K562 (cell line): ENCODE data around the gene ANO8. TPM values are rescaled to one million over a fixed set of nuclear protein-coding genes. Genes with fewer than 3 reads are reported as not detected.

Source experiments
- ATAC-seq: fragments of 200-7000 bp; cut with Tn5 transposase; 3 replicates; pipeline ENCODE4 v1.9.1; 2020; ENCODE audit warnings: moderate library complexity
- BruUV-seq: library from RNA; stranded (reverse); fragments of 400-500 nt; replicated peaks from 2 replicates; lab custom pipeline; 2021; lab: Mats Ljungman, UMichigan
- CTCF ChIA-PET: fragments of 300-600 bp; formaldehyde crosslinking; extraction: SDS; loops from one replicate; lab custom pipeline; 2021; ENCODE audit warnings: low intra/inter-chr PET ratio; lab: Yijun Ruan, JAX
- POLR2A ChIA-PET: fragments of 300-600, 350-650 bp; sonication (Branson Sonifier 250); formaldehyde crosslinking; extraction: SDS; loops from one replicate; lab custom pipeline; 2021; ENCODE audit warnings: antibody characterized with exemption, inconsistent platforms; lab: Yijun Ruan, JAX
- DNase-seq, 4 experiments: peaks; one replicate each; pipeline versions ENCODE4 v3.0.0 to v3.0.0-alpha.2; 2011 to 2018; ENCODE audit warnings: low spot score in 3 of 4, mixed read lengths in 3 of 4; ENCODE audit errors: extremely low read depth in 1 of 4
- FAIRE-seq: peaks from 2 replicates; lab custom pipeline; 2011; peaks lifted over from hg19 to GRCh38; lab: Jason Lieb, UNC
- H2AFZ ChIP-seq: 2 replicates; pipeline ENCODE4 v1.6.0; 2011; ENCODE audit warnings: low read depth, low read length, control low read depth, inconsistent platforms
- H3K27ac ChIP-seq: fragments of 200-600 bp; 3 replicates; pipeline ENCODE4 v1.8.0; 2011; ENCODE audit warnings: low read depth, mild to moderate bottlenecking, control low read depth, inconsistent platforms, low read length, moderate library complexity, mixed read lengths; ENCODE audit errors: extremely low read depth
- H3K27me3 ChIP-seq, 2 experiments: fragments of 300-600 bp in 1 of 2; 2 replicates in 1 of 2; 3 replicates in 1 of 2; pipeline versions ENCODE4 v1.6.0 to v1.8.0; 2011; ENCODE audit warnings: inconsistent platforms in 2 of 2, low read length in 2 of 2, mild to moderate bottlenecking in 1 of 2, mixed read lengths in 1 of 2, moderate library complexity in 1 of 2; ENCODE audit not compliant: control insufficient read depth in 2 of 2, insufficient read depth in 2 of 2
- H3K36me3 ChIP-seq: fragments of 300-600 bp; 3 replicates; pipeline ENCODE4 v1.8.0; 2011; ENCODE audit warnings: mild to moderate bottlenecking, low read length, inconsistent platforms; ENCODE audit not compliant: control insufficient read depth, insufficient read depth
- H3K4me1 ChIP-seq, 2 experiments: fragments of 200-600 bp in 1 of 2; replicated peaks in 1 of 2; 2 replicates in 1 of 2; 3 replicates in 1 of 2; pipeline versions ENCODE4 v1.5.1 to v1.8.0; 2011; ENCODE audit warnings: inconsistent platforms in 2 of 2, low read length in 2 of 2, mild to moderate bottlenecking in 1 of 2, mixed read lengths in 1 of 2, moderate library complexity in 1 of 2; ENCODE audit not compliant: control insufficient read depth in 2 of 2, insufficient read depth in 2 of 2
- H3K4me2 ChIP-seq: 2 replicates; pipeline ENCODE4 v1.6.1; 2011; ENCODE audit warnings: low read length, control low read depth, inconsistent platforms, mixed read lengths; ENCODE audit not compliant: insufficient read depth
- H3K4me3 ChIP-seq: fragments of 200-600 bp; sonication (generic), shearing (Covaris generic); 2 replicates; pipeline ENCODE4 v1.5.1; 2016; ENCODE audit warnings: control low read depth, inconsistent platforms
- H3K79me2 ChIP-seq: fragments of 200-600 bp; 3 replicates; pipeline ENCODE4 v1.8.0; 2011; ENCODE audit warnings: low read length, inconsistent platforms; ENCODE audit not compliant: control insufficient read depth, insufficient read depth
- H3K9ac ChIP-seq, 2 experiments: 2 replicates each; pipeline versions ENCODE4 v1.6.0 to v1.6.1; 2011; ENCODE audit warnings: low read depth in 2 of 2, low read length in 2 of 2, control low read depth in 1 of 2, inconsistent platforms in 1 of 2, mild to moderate bottlenecking in 1 of 2, mixed read lengths in 1 of 2; ENCODE audit not compliant: insufficient read depth in 1 of 2
- H3K9me1 ChIP-seq: one replicate; pipeline ENCODE4 v1.6.0; 2011; ENCODE audit warnings: inconsistent platforms, mild to moderate bottlenecking, low read length, moderate library complexity; ENCODE audit not compliant: control insufficient read depth, insufficient read depth
- H3K9me3 ChIP-seq: replicated peaks from 2 replicates; pipeline ENCODE4 v1.5.1; 2011; ENCODE audit warnings: low read depth, low read length, inconsistent platforms; ENCODE audit not compliant: control insufficient read depth, insufficient read depth
- H4K20me1 ChIP-seq: replicated peaks from 2 replicates; pipeline ENCODE4 v1.6.1; 2011; ENCODE audit warnings: low read length, inconsistent platforms, mixed read lengths; ENCODE audit not compliant: control insufficient read depth, insufficient read depth
- CBX1 ChIP-seq: sonication (generic); IDR thresholded peaks from 2 replicates; pipeline ENCODE4 v1.6.1; 2016; ENCODE audit warnings: antibody characterized with exemption, low read depth, mild to moderate bottlenecking
- DNMT1 ChIP-seq: fragments of 450-650 bp; IDR thresholded peaks from 2 replicates; pipeline ENCODE4 v1.6.1; 2016; ENCODE audit warnings: antibody characterized with exemption, mild to moderate bottlenecking
- ERF ChIP-seq: fragments of 450-650 bp; formaldehyde crosslinking; IDR thresholded peaks from 2 replicates; pipeline ENCODE4 v1.4.0; 2020; ENCODE audit warnings: mild to moderate bottlenecking, mixed read lengths
- FOS ChIP-seq: IDR thresholded peaks from 3 replicates; pipeline ENCODE4 v1.6.1; 2011; ENCODE audit not compliant: insufficient read length; ENCODE audit errors: extremely low read depth
- HDGF ChIP-seq: fragments of 450-650 bp; IDR thresholded peaks from 2 replicates; pipeline ENCODE4 v1.6.1; 2016
- KDM4B ChIP-seq, 2 experiments: fragments of 450-650 bp in 1 of 2; sonication (generic) in 1 of 2; IDR thresholded peaks; 2 replicates each; pipeline ENCODE4 v1.6.1; 2016 to 2017; ENCODE audit warnings: borderline replicate concordance in 2 of 2, antibody characterized with exemption in 1 of 2, low read depth in 1 of 2, mild to moderate bottlenecking in 1 of 2
- KDM5B ChIP-seq: fragments of 200-600 bp; sonication (generic); IDR thresholded peaks from 2 replicates; pipeline ENCODE4 v1.6.1; 2012; ENCODE audit warnings: low read depth, mild to moderate bottlenecking, moderate library complexity, low read length, control low read depth, inconsistent platforms; ENCODE audit not compliant: insufficient replicate concordance
- NFE2 ChIP-seq: IDR thresholded peaks from 2 replicates; pipeline ENCODE4 v1.6.1; 2014; ENCODE audit warnings: antibody characterized with exemption, low read depth
- RAD21 ChIP-seq, 2 experiments: fragments of 250-450 bp in 1 of 2; fragments of 450-650 bp in 1 of 2; sonication (Bioruptor Pico) in 1 of 2; formaldehyde crosslinking in 1 of 2; IDR thresholded peaks in 1 of 2; conservative IDR thresholded peaks in 1 of 2; 2 replicates each; pipeline versions ENCODE4 v1.4.0 to v1.8.0; 2020 to 2022; ENCODE audit warnings: mild to moderate bottlenecking in 2 of 2, moderate library complexity in 1 of 2
- TAL1 ChIP-seq: fragments of 450-650 bp; IDR thresholded peaks from 2 replicates; pipeline ENCODE4 v1.6.1; 2016; ENCODE audit warnings: mild to moderate bottlenecking
- TCF7L2 ChIP-seq: fragments of 150-350 bp; IDR thresholded peaks from 2 replicates; pipeline ENCODE4 v1.6.1; 2016; ENCODE audit warnings: low read depth, mild to moderate bottlenecking, low read length, moderate library complexity
- ZFPM2 ChIP-seq: fragments of 250-450 bp; sonication (Bioruptor Pico); IDR thresholded peaks from 2 replicates; pipeline ENCODE4 v1.5.1; 2022; ENCODE audit warnings: mild to moderate bottlenecking
- ZNF75A ChIP-seq: fragments of 450-650 bp; formaldehyde crosslinking; IDR thresholded peaks from 2 replicates; pipeline ENCODE4 v1.4.0; 2020; ENCODE audit warnings: mild to moderate bottlenecking
- ZSCAN29 ChIP-seq: fragments of 450-650 bp; IDR thresholded peaks from 2 replicates; pipeline ENCODE4 v1.6.1; 2017
- WGBS: fragments of 100-300 bp; shearing (Covaris generic); methylation state at CpG from one replicate; pipeline ENCODE4 v1.1.6; 2016; ENCODE audit warnings: low coverage, mixed read lengths; ENCODE audit not compliant: insufficient coverage; ENCODE audit errors: missing lambda C conversion rate; 5-methylcytosine and 5-hydroxymethylcytosine counted together
- in situ Hi-C: fragments of 300-500 bp; cut with MboI; formaldehyde crosslinking; loops from 4 replicates; pipeline ENCODE4 v1.15.0; 2018; ENCODE audit warnings: inconsistent platforms, mixed read lengths
- intact Hi-C: fragments of 100-400 bp; cut with micrococcal nuclease; formaldehyde crosslinking; loops from 2 replicates; pipeline ENCODE4 v1.14.2; 2022
- polyA plus RNA-seq, 8 experiments: library from polyadenylated mRNA; depleted of rRNA in 4 of 8; stranded (reverse) in 5 of 8; unstranded in 3 of 8; fragments of >200 nt; fragmentation: Nextera tagmentation in 2 of 8; fragmentation: Illumina TruSeq in 1 of 8; extraction: Ambion mirVana in 2 of 8; extraction: Trizol in 1 of 8; gene quantifications; 2 replicates each; pipeline versions ENCODE4 v1.2.1 to v1.2.3, GENCODE V29; 2011 to 2014; ENCODE audit warnings: inconsistent platforms in 1 of 8, missing spikeins in 1 of 8
- total RNA-seq, 7 experiments: library from RNA; depleted of rRNA in 6 of 7; stranded (reverse); fragments of >200 nt in 6 of 7; fragmentation: Illumina TruSeq in 2 of 7; extraction: Trizol in 2 of 7; gene quantifications; 2 replicates each; pipeline versions ENCODE4 v1.2.1 to v1.2.3, GENCODE V29; 2011 to 2021; ENCODE audit warnings: low replicate concordance in 1 of 7

ANO8 gene
- total and polyA plus RNA-seq, 9 of the 15 experiments (the other 6 are each of a cell fraction or from before 2014, with no cell fraction given), result 0.07 to 7.6 (median 2.3) TPM; not detected in 1

GRCh38 chr19:17326595-17326966 lies 8.1 kb downstream of the ANO8 start:
- no peak overlapping the region for H2AFZ ChIP-seq
- ATAC-seq, result no peak
- WGBS, result 68% methylated on average over 11 of the region's 11 CpGs
- H3K9me3 ChIP-seq, result no peaks in the 10 kb centered on the region
- ChIA-PET POLR2A (interaction anchor here (1.6 to 6.9 kb wide), 3 partner anchors 8 to 17 kb away, joined by 6 to 41 read pairs (median 9); partner anchors contain the start of genes ANO8 and DDA1), CTCF (no interaction called here)
- H3K27ac ChIP-seq, result no peak overlapping the region
- no peaks in the 10 kb centered on the region; the same call in 1 of the 2 replicates for H4K20me1 ChIP-seq
- H3K4me3 ChIP-seq, result no peak overlapping the region
- in situ Hi-C loops (no loop called here), intact Hi-C loops (no loop called here)
- no TSS peak for BruUV-seq
- FAIRE-seq, result no peak
- H3K79me2 ChIP-seq, result no peaks in the 10 kb centered on the region
- TF ChIP-seq TAL1 (no peak), KDM5B (no peak), CBX1 (no peak), NFE2 (no peak), DNMT1 (no peak), ZSCAN29 (no peak), ZNF75A (no peak), KDM4B (IDR thresholded peaks at IDR 0.05; ENCODE audit: borderline replicate concordance in 2 of 2, low read depth in 1 of 2) (no peak), FOS (no peak), ZFPM2 (no peak), ERF (CRISPR knock-in tag) (no peak), RAD21 (CRISPR knock-in tag; conservative IDR thresholded peaks at IDR 0.05 in 1 of 2, IDR thresholded peaks at IDR 0.05 in 1 of 2) (no peak), HDGF (no peak), TCF7L2 (no peak)
- no peak overlapping the region for H3K9ac ChIP-seq
- peaks cover 4% of the 10 kb centered on the region for H3K9me1 ChIP-seq
- no peaks in the 10 kb centered on the region for H3K27me3 ChIP-seq
- DNase-seq, result no peak
- H3K4me2 ChIP-seq, result no peak overlapping the region
- H3K4me1 ChIP-seq, result peaks cover 3 to 53% of the 10 kb centered on the region in 2 experiments; a peak in 4 of 5 replicates
- H3K36me3 ChIP-seq, result peaks cover 19% of the 10 kb centered on the region
